Endodermal cell (in vitro differentiated cells): ENCODE data around the gene ZC3H12D. TPM values are rescaled to one million over a fixed set of nuclear protein-coding genes. Genes with fewer than 3 reads are reported as not detected.
"Not testable (repeated sequence)": the region's sequence is repeated elsewhere in the genome, so short reads cannot be mapped to it uniquely, and the experiment has no call there.

Experiments
- DNase-seq: peaks from one replicate; pipeline ENCODE4 v3.0.0-alpha.2; 2017
- H3K27ac ChIP-seq: 2 replicates; pipeline ENCODE4 v1.5.1; 2013; ENCODE audit warnings: mild to moderate bottlenecking, low read depth, low read length, moderate library complexity
- H3K27me3 ChIP-seq: 2 replicates; pipeline ENCODE4 v1.6.1; 2013; ENCODE audit warnings: mild to moderate bottlenecking, low read length, moderate library complexity; ENCODE audit not compliant: insufficient read depth, control insufficient read depth, poor library complexity, severe bottlenecking
- H3K36me3 ChIP-seq: 2 replicates; pipeline ENCODE4 v1.7.0; 2013; ENCODE audit warnings: mild to moderate bottlenecking, low read length, moderate library complexity; ENCODE audit not compliant: control insufficient read depth, insufficient read depth
- H3K4me1 ChIP-seq: one replicate; pipeline ENCODE4 v1.7.0; 2013; ENCODE audit warnings: low read length; ENCODE audit not compliant: control insufficient read depth, insufficient read depth
- H3K4me3 ChIP-seq: 2 replicates; pipeline ENCODE4 v1.5.1; 2013; ENCODE audit warnings: mild to moderate bottlenecking, low read length, moderate library complexity
- H3K9ac ChIP-seq: 2 replicates; pipeline ENCODE4 v1.6.1; 2013; ENCODE audit warnings: mild to moderate bottlenecking, low read length, moderate library complexity; ENCODE audit not compliant: poor library complexity, severe bottlenecking; ENCODE audit errors: extremely low read depth
- H3K9me3 ChIP-seq: 2 replicates; pipeline ENCODE4 v1.6.1; 2013; ENCODE audit warnings: mild to moderate bottlenecking, low read length, moderate library complexity; ENCODE audit not compliant: control insufficient read depth
- H3K27ac Mint-ChIP-seq: 2 replicates; pipeline ENCODE4 v1.8.0; 2020; ENCODE audit warnings: mixed read lengths
- H3K27me3 Mint-ChIP-seq: 2 replicates; pipeline ENCODE4 v1.8.0; 2021; ENCODE audit warnings: mild to moderate bottlenecking, mixed read lengths; ENCODE audit not compliant: insufficient read depth
- H3K36me3 Mint-ChIP-seq: 2 replicates; pipeline ENCODE4 v1.8.0; 2020; ENCODE audit warnings: low read depth, mixed read lengths
- H3K4me1 Mint-ChIP-seq: 2 replicates; pipeline ENCODE4 v1.8.0; 2020; ENCODE audit warnings: mixed read lengths
- H3K4me3 Mint-ChIP-seq: 2 replicates; pipeline ENCODE4 v1.8.0; 2020; ENCODE audit warnings: mild to moderate bottlenecking, moderate library complexity, mixed read lengths
- H3K9me3 Mint-ChIP-seq: 2 replicates; pipeline ENCODE4 v1.8.0; 2020; ENCODE audit warnings: mild to moderate bottlenecking, mixed read lengths
- CTCF ChIP-seq: fragments of 200-600 bp; sonication (generic); conservative IDR thresholded peaks from 2 replicates; pipeline ENCODE4 v1.5.0; 2021; ENCODE audit warnings: antibody characterized with exemption, mild to moderate bottlenecking
- WGBS, 2 experiments: methylation state at CpG; one replicate each; pipeline versions ENCODE4 v1.1.5 to v1.1.7; 2013; ENCODE audit warnings: missing lambda C conversion rate in 2 of 2, mixed read lengths in 1 of 2; ENCODE audit not compliant: insufficient coverage in 1 of 2, insufficient read length in 1 of 2; 5-methylcytosine and 5-hydroxymethylcytosine counted together
- total RNA-seq, 2 donors: library from RNA; stranded (reverse); fragmentation: NEBNext Ultra II Directional in 1 of 2; extraction: Animal tissue kit (Norgen Biotek cat#: 25700) in 1 of 2; gene quantifications; 2 replicates in 1 of 2; 3 replicates in 1 of 2; pipeline ENCODE4 v1.2.1, GENCODE V29; 2021

Gene ZC3H12D
- total RNA-seq, 2 donors from 2014 or later, result 0.20 to 0.42 TPM

- no peak overlapping the region for H3K4me3 Mint-ChIP-seq
Measured at GRCh38 chr6:149467265-149467664, 17.5 kb downstream of the ZC3H12D start.

DNA sequence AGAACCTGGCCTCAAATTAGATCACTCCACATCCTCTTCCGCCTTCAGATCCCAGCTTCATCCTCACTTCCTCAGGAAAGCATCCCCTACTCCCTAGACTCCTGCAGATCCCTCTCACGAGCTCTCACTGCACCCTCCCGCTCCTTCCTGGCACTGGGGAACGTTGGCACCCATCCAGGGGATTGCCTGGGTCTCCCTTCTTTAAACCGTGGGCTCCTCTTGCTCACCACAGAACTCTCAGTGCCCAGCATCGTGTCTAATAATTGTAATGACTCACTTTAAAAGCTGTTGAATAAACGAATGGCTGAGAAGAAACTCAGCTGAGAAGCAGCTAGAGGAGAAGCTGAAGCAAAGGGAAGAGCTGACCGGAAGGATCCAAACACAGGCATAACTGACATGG, 20.4 kb downstream of the ZC3H12D start:
- Histone ChIP-seq H3K4me1 (no peaks in the 10 kb centered on the region), H3K27ac (no peak overlapping the region), H3K4me3 (no peak overlapping the region), H3K9ac (no peak overlapping the region), H3K27me3 (no peaks in the 10 kb centered on the region), H3K9me3 (no peaks in the 10 kb centered on the region), H3K36me3 (no peaks in the 10 kb centered on the region)
- TF ChIP-seq CTCF, result no peak
- Mint-ChIP-seq H3K9me3 (no peaks in the 10 kb centered on the region), H3K4me1 (no peaks in the 10 kb centered on the region), H3K4me3 (no peak overlapping the region), H3K36me3 (no peaks in the 10 kb centered on the region), H3K27me3 (peaks cover 5% of the 10 kb centered on the region), H3K27ac (no peak overlapping the region)
- no peak for DNase-seq
- 85% methylated on average over 8 of the region's 8 CpGs for WGBS, 2 experiments

More at GRCh38 chr6:149467265-149467664, 17.5 kb downstream of the ZC3H12D start:
- H3K27ac ChIP-seq, result no peak overlapping the region
- TF ChIP-seq CTCF, result no peak
- no peaks in the 10 kb centered on the region for H3K36me3 Mint-ChIP-seq
- no peak overlapping the region for H3K4me3 ChIP-seq
- no peaks in the 10 kb centered on the region for H3K4me1 Mint-ChIP-seq
- WGBS, 2 experiments, result 92 to 100% methylated on average over 2 to 4 of the region's 4 CpGs
- no peaks in the 10 kb centered on the region for H3K27me3 ChIP-seq
- no peak overlapping the region for H3K9ac ChIP-seq
- H3K27me3 Mint-ChIP-seq, result peaks cover 5% of the 10 kb centered on the region
- no peak for DNase-seq
- no peaks in the 10 kb centered on the region for H3K36me3 ChIP-seq
- H3K9me3 Mint-ChIP-seq, result no peaks in the 10 kb centered on the region
- no peaks in the 10 kb centered on the region for H3K4me1 ChIP-seq
- H3K27ac Mint-ChIP-seq, result no peak overlapping the region
- H3K9me3 ChIP-seq, result no peaks in the 10 kb centered on the region

- Histone ChIP-seq H3K36me3 (no peaks in the 10 kb centered on the region), H3K4me3 (no peak overlapping the region), H3K27ac (no peak overlapping the region), H3K9ac (no peak overlapping the region), H3K27me3 (no peaks in the 10 kb centered on the region), H3K9me3 (no peaks in the 10 kb centered on the region), H3K4me1 (no peaks in the 10 kb centered on the region)
- no peak for DNase-seq
- no peak for TF ChIP-seq CTCF
- Mint-ChIP-seq H3K9me3 (no peaks in the 10 kb centered on the region), H3K27ac (no peak overlapping the region), H3K4me3 (no peak overlapping the region), H3K4me1 (no peaks in the 10 kb centered on the region), H3K27me3 (peaks cover 5% of the 10 kb centered on the region), H3K36me3 (no peaks in the 10 kb centered on the region)
- 91 to 94% methylated on average over 4 of the region's 4 CpGs for WGBS, 2 experiments
Measured at GRCh38 chr6:149463781-149464180, 21.0 kb downstream of the ZC3H12D start.

- H3K36me3 Mint-ChIP-seq, H3K4me1 ChIP-seq, DNase-seq, H3K27ac Mint-ChIP-seq, H3K4me3 Mint-ChIP-seq, H3K27ac ChIP-seq, H3K36me3 ChIP-seq, H3K27me3 Mint-ChIP-seq, H3K4me3 ChIP-seq, H3K9me3 ChIP-seq, H3K27me3 ChIP-seq, H3K9me3 Mint-ChIP-seq, H3K9ac ChIP-seq, H3K4me1 Mint-ChIP-seq: not testable (repeated sequence)
- 92 to 95% methylated on average over 7 of the region's 7 CpGs for WGBS, 2 experiments
Measured at GRCh38 chr6:149462712-149463111, 22.1 kb downstream of the ZC3H12D start.
